Upper lobe of left lung (tissue), 6 donors: Measurements from ENCODE around the gene FAM163A. TPM values are rescaled to one million over a fixed set of nuclear protein-coding genes. Genes with fewer than 3 reads are reported as not detected.
"Not testable (repeated sequence)": the region's sequence is repeated elsewhere in the genome, so short reads cannot be mapped to it uniquely, and the experiment has no call there.

ENCODE experiments used
- ATAC-seq, 2 donors: fragments of 200-7000 bp; cut with Tn5 transposase; one replicate each; pipeline ENCODE4 v1.9.1; 2022; ENCODE audit warnings: mild to moderate bottlenecking in 2 of 2, moderate library complexity in 2 of 2; ENCODE audit not compliant: low FRiP score in 2 of 2
- DNase-seq, 2 donors: peaks; one replicate each; pipeline ENCODE4 v3.0.0-alpha.2; 2019 to 2020
- H3K27ac ChIP-seq, 4 donors: fragments of 200-600 bp; sonication (generic); one replicate each; pipeline ENCODE4 v1.5.1; 2016 to 2019
- H3K27me3 ChIP-seq, 4 donors: fragments of 200-600 bp; sonication (generic); one replicate each; pipeline ENCODE4 v1.5.1; 2017 to 2019
- H3K36me3 ChIP-seq, 4 donors: fragments of 200-600 bp; sonication (generic); one replicate each; pipeline ENCODE4 v1.5.1; 2016 to 2019
- H3K4me1 ChIP-seq, 4 donors: fragments of 200-600 bp; sonication (generic); one replicate each; pipeline ENCODE4 v1.5.1; 2018 to 2019
- H3K4me3 ChIP-seq, 4 donors: fragments of 200-600 bp; sonication (generic); one replicate each; pipeline ENCODE4 v1.5.1; 2017 to 2019; ENCODE audit warnings: mild to moderate bottlenecking in 2 of 4, moderate library complexity in 1 of 4
- H3K9me3 ChIP-seq, 4 donors: fragments of 200-600 bp; sonication (generic); one replicate each; pipeline ENCODE4 v1.5.1; 2018 to 2019
- EP300 ChIP-seq, 4 donors: sonication (generic); formaldehyde crosslinking; IDR thresholded peaks; one replicate each; pipeline ENCODE4 v1.5.1; 2017; ENCODE audit warnings: antibody characterized with exemption in 4 of 4, control low read depth in 2 of 4
- POLR2A ChIP-seq, 4 donors: fragments of 450-650 bp; IDR thresholded peaks; one replicate each; pipeline ENCODE4 v1.5.1; 2016 to 2017; ENCODE audit warnings: antibody characterized with exemption in 4 of 4, mild to moderate bottlenecking in 2 of 4
- POLR2AphosphoS5 ChIP-seq, 2 donors: sonication (generic); formaldehyde crosslinking; IDR thresholded peaks; one replicate each; pipeline ENCODE4 v1.5.1; 2017; ENCODE audit warnings: antibody characterized with exemption in 2 of 2
- whole genome bisulfite sequencing, 2 donors: methylation state at CpG; one replicate each; pipeline ENCODE4 v1.1.5; 2017 to 2018; 5-methylcytosine and 5-hydroxymethylcytosine counted together
- total RNA-seq, 6 donors: library from RNA; depleted of rRNA in 4 of 6; stranded (reverse); fragments of >200 nt in 4 of 6; gene quantifications; one replicate each; pipeline versions ENCODE4 v1.1.0 to v1.2.1, GENCODE V29; 2016 to 2021
- TF ChIP-seq, protein P1 (sequence below), 6 experiments: fragments of 450-650 bp in 4 of 6; fragments of 200-600 bp in 2 of 6; sonication (generic) in 2 of 6; IDR thresholded peaks; one replicate each; pipeline ENCODE4 v1.5.1; 2016 to 2019; ENCODE audit warnings: antibody characterized with exemption in 6 of 6
- donor health status: DM: no; HTN: no; CAD: no; lungs with moderate emphysema.
- donor health status: DM: no; HTN: yes; CAD: no; lungs with severe emphysema.

FAM163A gene
- total RNA-seq, 6 donors from 2014 or later = 0.10 TPM; not detected in 5

- Histone ChIP-seq H3K4me3 (no peak overlapping the region), H3K9me3 (no peaks in the 10 kb centered on the region), H3K27ac (no peak overlapping the region), H3K4me1 (peaks cover 0 to 9% (median 3%) of the 10 kb centered on the region in 4 donors), H3K36me3 (peaks cover 3 to 77% (median 27%) of the 10 kb centered on the region in 4 donors), H3K27me3 (no peaks in the 10 kb centered on the region)
- no peak for ATAC-seq
- no peak for TF ChIP-seq POLR2A (IDR thresholded peaks at IDR 0.05)
- TF ChIP-seq EP300 (IDR thresholded peaks at IDR 0.05) = no peak
- no peak for TF ChIP-seq POLR2AphosphoS5 (IDR thresholded peaks at IDR 0.05)
- TF ChIP-seq, protein P1, sequence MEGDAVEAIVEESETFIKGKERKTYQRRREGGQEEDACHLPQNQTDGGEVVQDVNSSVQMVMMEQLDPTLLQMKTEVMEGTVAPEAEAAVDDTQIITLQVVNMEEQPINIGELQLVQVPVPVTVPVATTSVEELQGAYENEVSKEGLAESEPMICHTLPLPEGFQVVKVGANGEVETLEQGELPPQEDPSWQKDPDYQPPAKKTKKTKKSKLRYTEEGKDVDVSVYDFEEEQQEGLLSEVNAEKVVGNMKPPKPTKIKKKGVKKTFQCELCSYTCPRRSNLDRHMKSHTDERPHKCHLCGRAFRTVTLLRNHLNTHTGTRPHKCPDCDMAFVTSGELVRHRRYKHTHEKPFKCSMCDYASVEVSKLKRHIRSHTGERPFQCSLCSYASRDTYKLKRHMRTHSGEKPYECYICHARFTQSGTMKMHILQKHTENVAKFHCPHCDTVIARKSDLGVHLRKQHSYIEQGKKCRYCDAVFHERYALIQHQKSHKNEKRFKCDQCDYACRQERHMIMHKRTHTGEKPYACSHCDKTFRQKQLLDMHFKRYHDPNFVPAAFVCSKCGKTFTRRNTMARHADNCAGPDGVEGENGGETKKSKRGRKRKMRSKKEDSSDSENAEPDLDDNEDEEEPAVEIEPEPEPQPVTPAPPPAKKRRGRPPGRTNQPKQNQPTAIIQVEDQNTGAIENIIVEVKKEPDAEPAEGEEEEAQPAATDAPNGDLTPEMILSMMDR (IDR thresholded peaks at IDR 0.05) = no peak
- no peak for DNase-seq
- whole genome bisulfite sequencing, 2 donors = 91 to 94% methylated on average over 1 of the region's 1 CpG
Measured at GRCh38 chr1:179853102-179853501, 110.0 kb downstream of the FAM163A start.

GRCh38 chr1:179855831-179856230 is 112.7 kb downstream of the FAM163A start:
- not testable (repeated sequence) for ATAC-seq, H3K4me1 ChIP-seq
- H3K36me3 ChIP-seq = peaks cover 0 to 64% (median 17%) of the 10 kb centered on the region in 4 donors

GRCh38 chr1:179856296-179856695 is 113.2 kb downstream of the FAM163A start:
- Histone ChIP-seq H3K9me3 (no peaks in the 10 kb centered on the region), H3K4me1 (peaks cover 0 to 9% (median 3%) of the 10 kb centered on the region in 4 donors), H3K27me3 (no peaks in the 10 kb centered on the region), H3K4me3 (no peak overlapping the region), H3K36me3 (peaks cover 0 to 61% (median 13%) of the 10 kb centered on the region in 4 donors), H3K27ac (no peak overlapping the region)
- no peak for TF ChIP-seq POLR2A (IDR thresholded peaks at IDR 0.05)
- no peak for TF ChIP-seq POLR2AphosphoS5 (IDR thresholded peaks at IDR 0.05)
- no peak for TF ChIP-seq EP300 (IDR thresholded peaks at IDR 0.05)
- TF ChIP-seq, protein P1 (IDR thresholded peaks at IDR 0.05) = no peak
- WGBS, 2 donors = 88 to 94% methylated on average over 2 of the region's 2 CpGs
- DNase-seq (no peak), ATAC-seq (no peak)

More at GRCh38 chr1:179855831-179856230, 112.7 kb downstream of the FAM163A start:
- DNase-seq, H3K27me3 ChIP-seq, H3K4me3 ChIP-seq, H3K9me3 ChIP-seq, H3K27ac ChIP-seq: not testable (repeated sequence)
- WGBS, 2 donors = 91 to 92% methylated on average over 4 of the region's 4 CpGs

DNA sequence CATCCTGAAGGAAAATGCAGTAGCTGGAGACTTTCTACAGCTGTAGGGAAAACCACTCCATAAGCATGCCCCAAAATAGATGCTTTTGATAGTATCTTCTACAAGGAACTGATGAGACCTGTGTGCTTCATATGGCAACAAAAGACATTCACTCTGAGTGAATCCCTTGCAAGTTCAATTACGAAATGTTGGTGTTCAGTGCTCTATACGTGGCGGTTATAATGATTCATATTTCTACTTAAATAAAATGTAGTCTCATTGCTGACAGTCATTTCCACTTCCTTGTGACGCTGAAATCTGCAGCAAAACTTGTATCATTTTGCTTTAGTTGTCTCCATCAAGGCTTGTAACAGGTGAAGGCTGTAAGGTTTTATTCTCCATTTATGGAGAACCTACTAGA is 113.9 kb downstream of the FAM163A start:
- no peak for DNase-seq
- H3K4me1 ChIP-seq = peaks cover 0 to 9% (median 3%) of the 10 kb centered on the region in 4 donors
- H3K36me3 ChIP-seq = peaks cover 0 to 56% (median 10%) of the 10 kb centered on the region in 4 donors
- H3K27me3 ChIP-seq = no peaks in the 10 kb centered on the region
- 77 to 100% methylated on average over 4 of the region's 4 CpGs for WGBS, 2 donors
- TF ChIP-seq POLR2AphosphoS5 (IDR thresholded peaks at IDR 0.05) (no peak), EP300 (IDR thresholded peaks at IDR 0.05) (no peak), POLR2A (IDR thresholded peaks at IDR 0.05) (no peak)
- TF ChIP-seq, protein P1 (IDR thresholded peaks at IDR 0.05) = no peak
- no peak overlapping the region for H3K27ac ChIP-seq
- ATAC-seq = no peak
- H3K9me3 ChIP-seq = no peaks in the 10 kb centered on the region
- no peak overlapping the region for H3K4me3 ChIP-seq

GRCh38 chr1:179860652-179861051 is 117.6 kb downstream of the FAM163A start:
- Histone ChIP-seq H3K4me3 (no peak overlapping the region), H3K9me3 (no peaks in the 10 kb centered on the region), H3K27ac (no peak overlapping the region), H3K36me3 (peaks cover 11 to 58% (median 30%) of the 10 kb centered on the region in 4 donors), H3K4me1 (peaks cover 0 to 9% (median 3%) of the 10 kb centered on the region in 4 donors), H3K27me3 (no peaks in the 10 kb centered on the region)
- WGBS, 2 donors = 87 to 88% methylated on average over 3 of the region's 3 CpGs
- TF ChIP-seq, protein P1 (IDR thresholded peaks at IDR 0.05) = no peak
- TF ChIP-seq EP300 (IDR thresholded peaks at IDR 0.05) (no peak), POLR2AphosphoS5 (IDR thresholded peaks at IDR 0.05) (no peak), POLR2A (IDR thresholded peaks at IDR 0.05) (no peak)
- no peak for DNase-seq
- no peak for ATAC-seq
